H9 (cell line): Measurements from ENCODE around the gene CELF4. TPM values are rescaled to one million over a fixed set of nuclear protein-coding genes. Genes with fewer than 3 reads are reported as not detected.

Source experiments
- DNase-seq: peaks from one replicate; pipeline ENCODE4 v3.0.0-alpha.2; 2017
- H2AFZ ChIP-seq: one replicate; pipeline ENCODE4 v1.6.1; 2013; ENCODE audit warnings: mild to moderate bottlenecking, low read length, control low read depth, moderate library complexity
- H2AK5ac ChIP-seq: 2 replicates; pipeline ENCODE4 v1.6.1; 2013; ENCODE audit warnings: low read length, control low read depth, mixed read lengths; ENCODE audit not compliant: insufficient read length
- H2BK120ac ChIP-seq: one replicate; pipeline ENCODE4 v1.6.1; 2013; ENCODE audit warnings: low read depth, mild to moderate bottlenecking, low read length, control low read depth, inconsistent platforms; ENCODE audit not compliant: poor library complexity, severe bottlenecking
- H2BK12ac ChIP-seq: 2 replicates; pipeline ENCODE4 v1.6.1; 2013; ENCODE audit warnings: low read length, control low read depth, mixed read lengths, low read depth; ENCODE audit not compliant: insufficient read length
- H2BK15ac ChIP-seq: 2 replicates; pipeline ENCODE4 v1.6.1; 2013; ENCODE audit warnings: low read depth, low read length, control low read depth
- H2BK20ac ChIP-seq: one replicate; pipeline ENCODE4 v1.6.1; 2013; ENCODE audit warnings: low read depth, mild to moderate bottlenecking, low read length, control low read depth, inconsistent platforms; ENCODE audit not compliant: poor library complexity, severe bottlenecking
- H2BK5ac ChIP-seq: 2 replicates; pipeline ENCODE4 v1.6.1; 2013; ENCODE audit warnings: low read length, control low read depth, mixed read lengths; ENCODE audit not compliant: insufficient read length
- H3K14ac ChIP-seq: 2 replicates; pipeline ENCODE4 v1.6.1; 2013; ENCODE audit warnings: low read length, control low read depth; ENCODE audit not compliant: insufficient read depth
- H3K18ac ChIP-seq: 2 replicates; pipeline ENCODE4 v1.6.1; 2013; ENCODE audit warnings: low read depth, mild to moderate bottlenecking, mixed read lengths, low read length, control low read depth; ENCODE audit not compliant: insufficient read length
- H3K23ac ChIP-seq: 2 replicates; pipeline ENCODE4 v1.6.1; 2013; ENCODE audit warnings: low read length, control low read depth, mixed read lengths, low read depth; ENCODE audit not compliant: insufficient read length
- H3K23me2 ChIP-seq: 2 replicates; pipeline ENCODE4 v1.6.1; 2013; ENCODE audit warnings: low read depth, mild to moderate bottlenecking, mixed read lengths, low read length, control low read depth; ENCODE audit not compliant: insufficient read length, poor library complexity, severe bottlenecking
- H3K27ac ChIP-seq: 2 replicates; pipeline ENCODE4 v1.5.1; 2013; ENCODE audit warnings: low read length, control low read depth, mixed read lengths, low read depth; ENCODE audit not compliant: insufficient read length
- H3K27me3 ChIP-seq: 2 replicates; pipeline ENCODE4 v1.6.1; 2013; ENCODE audit warnings: low read length, control low read depth, inconsistent platforms; ENCODE audit not compliant: insufficient read depth
- H3K4ac ChIP-seq: 2 replicates; pipeline ENCODE4 v1.6.1; 2013; ENCODE audit warnings: low read depth, mild to moderate bottlenecking, control low read depth, inconsistent platforms, low read length, moderate library complexity
- H3K4me1 ChIP-seq: 2 replicates; pipeline ENCODE4 v1.6.1; 2013; ENCODE audit warnings: low read length, control low read depth, inconsistent platforms; ENCODE audit not compliant: insufficient read depth
- H3K4me2 ChIP-seq: 2 replicates; pipeline ENCODE4 v1.6.1; 2013; ENCODE audit warnings: low read length, control low read depth, mixed read lengths; ENCODE audit not compliant: insufficient read length, insufficient read depth
- H3K56ac ChIP-seq: 2 replicates; pipeline ENCODE4 v1.6.1; 2013; ENCODE audit warnings: low read depth, mild to moderate bottlenecking, mixed read lengths, low read length, control low read depth; ENCODE audit not compliant: insufficient read length
- H3K79me1 ChIP-seq: 2 replicates; pipeline ENCODE4 v1.6.1; 2013; ENCODE audit warnings: low read depth, mild to moderate bottlenecking, moderate library complexity, low read length, control low read depth, inconsistent platforms; ENCODE audit not compliant: insufficient read depth, poor library complexity, severe bottlenecking
- H3K79me2 ChIP-seq: 2 replicates; pipeline ENCODE4 v1.6.1; 2013; ENCODE audit warnings: low read length, control low read depth, inconsistent platforms; ENCODE audit not compliant: insufficient read depth
- H3K9ac ChIP-seq: 2 replicates; pipeline ENCODE4 v1.6.1; 2013; ENCODE audit warnings: low read length, control low read depth, mixed read lengths; ENCODE audit not compliant: insufficient read length; ENCODE audit errors: extremely low read depth
- H3K9me3 ChIP-seq: one replicate; pipeline ENCODE4 v1.6.1; 2013; ENCODE audit warnings: low read depth, low read length, inconsistent platforms; ENCODE audit not compliant: control insufficient read depth
- H3T11ph ChIP-seq: one replicate; pipeline ENCODE4 v1.6.1; 2013; ENCODE audit warnings: mild to moderate bottlenecking, low read length, control low read depth, inconsistent platforms
- H4K20me1 ChIP-seq: one replicate; pipeline ENCODE4 v1.6.1; 2013; ENCODE audit not compliant: control insufficient read depth, insufficient read length, insufficient read depth
- H4K5ac ChIP-seq: 2 replicates; pipeline ENCODE4 v1.6.1; 2013; ENCODE audit warnings: low read depth, mild to moderate bottlenecking, mixed read lengths, low read length, control low read depth; ENCODE audit not compliant: insufficient read length
- H4K8ac ChIP-seq: replicated peaks from 2 replicates; pipeline ENCODE4 v1.6.1; 2013; ENCODE audit warnings: low read length, control low read depth, mixed read lengths, low read depth; ENCODE audit not compliant: insufficient read length
- H4K91ac ChIP-seq: 2 replicates; pipeline ENCODE4 v1.6.1; 2013; ENCODE audit warnings: low read depth, mild to moderate bottlenecking, moderate library complexity, mixed read lengths, low read length, control low read depth; ENCODE audit not compliant: insufficient read length
- H3K27ac Mint-ChIP-seq, 3 experiments: 2 replicates in 2 of 3; 3 replicates in 1 of 3; pipeline ENCODE4 v1.8.0; 2020 to 2021; ENCODE audit warnings: mixed read lengths in 3 of 3, mild to moderate bottlenecking in 1 of 3, moderate library complexity in 1 of 3
- H3K27me3 Mint-ChIP-seq: 2 replicates; pipeline ENCODE4 v1.8.0; 2021; ENCODE audit warnings: low read depth, mild to moderate bottlenecking, moderate library complexity, mixed read lengths
- H3K36me3 Mint-ChIP-seq, 3 experiments: 2 replicates in 2 of 3; 3 replicates in 1 of 3; pipeline ENCODE4 v1.8.0; 2020 to 2021; ENCODE audit warnings: low read depth in 3 of 3, mixed read lengths in 3 of 3; ENCODE audit not compliant: insufficient read depth in 1 of 3
- H3K4me1 Mint-ChIP-seq, 2 experiments: 2 replicates each; pipeline ENCODE4 v1.8.0; 2020; ENCODE audit warnings: mixed read lengths in 2 of 2
- H3K4me3 Mint-ChIP-seq, 2 experiments: 2 replicates in 1 of 2; 3 replicates in 1 of 2; pipeline ENCODE4 v1.8.0; 2020 to 2021; ENCODE audit warnings: mild to moderate bottlenecking in 2 of 2, mixed read lengths in 2 of 2, moderate library complexity in 1 of 2
- H3K9me3 Mint-ChIP-seq, 2 experiments: 2 replicates in 1 of 2; 3 replicates in 1 of 2; pipeline ENCODE4 v1.8.0; 2020; ENCODE audit warnings: mild to moderate bottlenecking in 2 of 2, mixed read lengths in 2 of 2, moderate library complexity in 1 of 2
- CTCF ChIP-seq: fragments of 200-600 bp; sonication (generic); conservative IDR thresholded peaks from 3 replicates; pipeline ENCODE4 v1.8.0; 2021; ENCODE audit warnings: antibody characterized with exemption, mild to moderate bottlenecking
- WGBS: extraction: QIAGEN DNeasy Blood & Tissue Kit; methylation state at CpG from one replicate; pipeline ENCODE4 v1.1.7; 2013; ENCODE audit warnings: missing lambda C conversion rate, low lambda C conversion rate, mixed read lengths; ENCODE audit not compliant: insufficient read length; ENCODE audit errors: extremely low coverage; 5-methylcytosine and 5-hydroxymethylcytosine counted together
- total RNA-seq: library from RNA; stranded (reverse); gene quantifications from 2 replicates; pipeline ENCODE4 v1.2.1, GENCODE V29; 2021

Gene CELF4
- total RNA-seq, 1 experiment from 2014 or later = 1.1 TPM

GRCh38 chr18:37519510-37520135, 46.0 kb downstream of the CELF4 start:
- H2BK5ac ChIP-seq = no peak overlapping the region
- H4K91ac ChIP-seq = no peak overlapping the region
- H2AFZ ChIP-seq = no peak overlapping the region
- no peak overlapping the region for H3K4ac ChIP-seq
- Mint-ChIP-seq H3K27ac (no peak overlapping the region), H3K4me1 (peaks cover 13 to 19% of the 10 kb centered on the region in 2 experiments), H3K9me3 (no peaks in the 10 kb centered on the region), H3K27me3 (peaks cover 40% of the 10 kb centered on the region), H3K4me3 (no peak overlapping the region), H3K36me3 (no peaks in the 10 kb centered on the region)
- no peak overlapping the region for H3K27ac ChIP-seq
- H3K4me1 ChIP-seq = no peaks in the 10 kb centered on the region
- no peaks in the 10 kb centered on the region for H4K20me1 ChIP-seq
- TF ChIP-seq CTCF = no peak
- H3K14ac ChIP-seq = peak overlapping the region; percentile 35; the same call in 1 of the 2 replicates
- no peaks in the 10 kb centered on the region for H3K79me1 ChIP-seq
- H3T11ph ChIP-seq = no peak overlapping the region
- no peak overlapping the region for H2AK5ac ChIP-seq
- no peak for DNase-seq
- H2BK20ac ChIP-seq = no peak overlapping the region
- no peak overlapping the region for H2BK120ac ChIP-seq
- H3K27me3 ChIP-seq = peaks cover 8% of the 10 kb centered on the region; the same call in 1 of the 2 replicates
- no peaks in the 10 kb centered on the region for H3K9me3 ChIP-seq
- H3K56ac ChIP-seq = no peak overlapping the region
- H2BK15ac ChIP-seq = no peak overlapping the region
- no peak overlapping the region for H3K18ac ChIP-seq
- H3K79me2 ChIP-seq = no peaks in the 10 kb centered on the region
- no peak overlapping the region for H2BK12ac ChIP-seq
- WGBS = no CpG with 5 or more reads among the region's 9 CpGs
- H3K23ac ChIP-seq = no peak overlapping the region
- H3K9ac ChIP-seq = no peak overlapping the region
- no peak overlapping the region for H4K8ac ChIP-seq
- no peaks in the 10 kb centered on the region for H3K23me2 ChIP-seq
- no peak overlapping the region for H4K5ac ChIP-seq
- H3K4me2 ChIP-seq = no peak overlapping the region
